Stimulated activated CD8-positive, alpha-beta memory T cell treated with anti-CD3 and anti-CD28 coated beads, Interleukin-12 subunit alpha, Interleukin-12 subunit beta, amount 100 ng/mL, for 4 hours (primary cell): ENCODE measurements around the gene WDSUB1.

Experiments
- DNase-seq: peaks from one replicate; pipeline ENCODE4 v3.0.0-alpha.2; 2020; ENCODE audit warnings: low read depth

WDSUB1 gene

GRCh38 chr2:159265171-159265576, 21.3 kb downstream of the WDSUB1 start:
- no peak for DNase-seq

GRCh38 chr2:159262904-159263303, 23.6 kb downstream of the WDSUB1 start:
- no peak for DNase-seq

- no peak for DNase-seq
Observed at GRCh38 chr2:159262226-159262625, 24.3 kb downstream of the WDSUB1 start.

- DNase-seq: no peak
Observed at GRCh38 chr2:159256159-159256558, 30.3 kb downstream of the WDSUB1 start.

GRCh38 chr2:159252905-159253304, 33.6 kb downstream of the WDSUB1 start:
- no peak for DNase-seq

- DNase-seq: no peak
Observed at GRCh38 chr2:159251296-159252173, 35.0 kb downstream of the WDSUB1 start.

GRCh38 chr2:159249990-159250715, 36.4 kb downstream of the WDSUB1 start:
- no peak for DNase-seq

GRCh38 chr2:159246325-159246988, 40.0 kb downstream of the WDSUB1 start:
- no peak for DNase-seq

GRCh38 chr2:159243529-159243928, 43.0 kb downstream of the WDSUB1 start:
- no peak for DNase-seq

- DNase-seq: no peak
Observed at GRCh38 chr2:159234868-159235267, 51.6 kb downstream of the WDSUB1 start.

- DNase-seq: no peak
Observed at GRCh38 chr2:159232456-159233170, 53.9 kb downstream of the WDSUB1 start.

- no peak for DNase-seq
Observed at GRCh38 chr2:159230145-159230877, 56.2 kb downstream of the WDSUB1 start.

- no peak for DNase-seq
Observed at GRCh38 chr2:159229476-159230144, 56.9 kb downstream of the WDSUB1 start.

- no peak for DNase-seq
Observed at GRCh38 chr2:159228081-159228581, 58.4 kb downstream of the WDSUB1 start.

- DNase-seq: no peak
Observed at GRCh38 chr2:159227467-159227866, 59.0 kb downstream of the WDSUB1 start.

GRCh38 chr2:159226608-159227385, 59.7 kb downstream of the WDSUB1 start:
- DNase-seq: no peak

GRCh38 chr2:159226059-159226461, 60.4 kb downstream of the WDSUB1 start:
- peak; percentile 7 for DNase-seq

GRCh38 chr2:159225025-159226016, 61.2 kb downstream of the WDSUB1 start:
- no peak for DNase-seq
